ENCODE measurements around the gene MUC13. TPM values are rescaled to one million over a fixed set of nuclear protein-coding genes. Genes with fewer than 3 reads are reported as not detected.
A peak's percentile ranks its signal among the peaks of the same experiment; 100 is the strongest.

MUC13 gene
- total RNA-seq, 2 experiments from 2014 or later = not detected

DNA sequence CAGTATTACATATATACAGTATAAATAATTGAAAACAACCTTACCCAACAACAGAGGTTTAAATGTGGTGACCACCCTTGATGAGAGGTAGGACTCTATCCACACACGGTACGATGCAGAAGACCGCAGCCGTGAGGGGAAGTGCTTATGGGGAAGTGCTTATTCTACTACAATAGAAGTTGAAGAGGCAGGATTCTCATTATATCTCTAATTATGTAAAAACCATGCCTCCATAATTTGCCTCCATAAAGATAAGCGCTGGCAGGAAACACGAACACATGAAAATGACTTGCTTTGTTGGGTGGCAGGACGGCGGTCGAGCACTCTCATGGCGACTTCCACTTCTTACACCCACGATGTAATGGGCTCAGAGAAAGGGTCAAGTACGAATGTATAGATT lies 7.2 kb upstream of the MUC13 start:
- Mint-ChIP-seq H3K36me3 (ENCODE audit: low read depth) (no peaks in the 10 kb centered on the region), H3K4me3 (no peak overlapping the region), H3K4me1 (no peaks in the 10 kb centered on the region), H3K27ac (no peak overlapping the region), H3K27me3 (peaks cover 4% of the 10 kb centered on the region), H3K9me3 (ENCODE audit: low read depth) (no peaks in the 10 kb centered on the region)
- ChIA-PET POLR2A (no interaction called here), CTCF (no interaction called here)
- intact Hi-C loops (cut with DNase I, micrococcal nuclease) = no loop called here
- DNase-seq (no peak), ATAC-seq (no peak)

DNA sequence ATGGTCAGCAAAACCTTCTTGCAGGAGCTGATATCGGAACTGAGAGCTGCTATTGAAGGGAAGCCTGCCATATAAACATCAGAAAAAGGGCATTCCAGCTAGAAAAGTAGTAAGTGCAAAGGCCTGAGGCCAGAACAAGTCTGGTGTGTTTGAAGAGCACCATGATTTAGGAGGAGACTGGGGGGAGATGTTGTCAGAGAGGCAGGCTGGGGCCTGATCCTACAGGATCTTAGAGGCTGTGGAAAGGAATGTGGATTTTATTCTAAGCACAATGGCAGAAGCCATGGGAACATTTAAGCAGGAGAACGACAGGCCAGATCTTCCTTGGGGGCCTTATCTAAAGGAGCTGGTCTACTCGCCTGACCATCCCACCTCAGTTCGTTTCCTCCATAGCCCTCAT lies 5.1 kb upstream of the MUC13 start:
- ATAC-seq (no peak), DNase-seq (no peak)
- ChIA-PET POLR2A (no interaction called here), CTCF (interaction anchor here (0.7 kb wide), 1 partner anchor 263 kb away, joined by 3 read pairs; no protein-coding TSS in a partner anchor)
- H3K4me1 Mint-ChIP-seq = no peaks in the 10 kb centered on the region
- H3K27ac Mint-ChIP-seq = no peak overlapping the region
- H3K36me3 Mint-ChIP-seq (ENCODE audit: low read depth) = no peaks in the 10 kb centered on the region
- intact Hi-C loops (cut with DNase I, micrococcal nuclease) = no loop called here
- no peaks in the 10 kb centered on the region for H3K9me3 Mint-ChIP-seq (ENCODE audit: low read depth)
- H3K4me3 Mint-ChIP-seq = no peak overlapping the region
- H3K27me3 Mint-ChIP-seq = peaks cover 7% of the 10 kb centered on the region

DNA sequence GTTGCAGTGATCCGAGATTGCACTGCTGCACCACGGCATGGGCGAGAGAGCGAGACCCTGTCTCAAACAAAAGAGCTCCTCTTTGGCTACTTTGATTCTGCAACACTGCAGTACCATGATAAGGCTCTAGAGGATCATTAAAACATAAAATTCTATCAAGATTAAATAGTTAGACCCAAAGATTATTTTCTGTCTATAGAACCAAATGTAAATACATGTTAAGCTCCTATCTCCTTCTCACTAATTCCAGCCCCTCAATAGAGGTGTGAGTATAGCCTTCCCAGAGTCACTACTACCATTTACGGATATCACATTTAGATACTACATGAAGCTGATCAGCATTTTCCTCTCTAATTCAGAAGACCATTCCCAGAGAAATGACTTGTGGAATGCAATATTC lies 4.3 kb upstream of the MUC13 start:
- Mint-ChIP-seq H3K36me3 (ENCODE audit: low read depth) (no peaks in the 10 kb centered on the region), H3K9me3 (ENCODE audit: low read depth) (no peaks in the 10 kb centered on the region), H3K27me3 (peaks cover 7% of the 10 kb centered on the region), H3K4me3 (no peak overlapping the region), H3K4me1 (no peaks in the 10 kb centered on the region), H3K27ac (no peak overlapping the region)
- CTCF ChIA-PET = interaction anchor here (1.2 to 2.7 kb wide), 2 partner anchors 10 to 12 kb away, joined by 3 to 9 read pairs; no protein-coding TSS in a partner anchor
- POLR2A ChIA-PET = no interaction called here
- ATAC-seq (no peak), DNase-seq (no peak)
- intact Hi-C loops (cut with DNase I, micrococcal nuclease) = no loop called here

DNA sequence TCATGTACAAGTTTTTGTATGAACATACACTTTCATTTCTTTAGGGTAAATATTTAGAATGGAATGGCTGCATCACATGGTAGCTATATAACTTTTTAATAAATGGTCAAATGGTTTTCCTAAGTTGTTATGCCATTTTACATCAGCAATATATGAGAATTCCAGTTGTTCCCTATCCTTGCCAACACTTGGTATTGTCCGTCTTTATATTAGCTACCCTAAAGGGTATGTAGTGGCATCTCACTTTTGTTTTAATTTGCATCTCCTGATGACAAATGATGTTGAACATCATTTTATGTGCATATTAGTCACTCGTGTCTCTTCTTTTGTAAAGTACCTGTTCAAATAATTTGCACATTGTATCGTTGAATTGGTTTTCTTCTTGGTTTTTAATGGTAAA lies 2.5 kb upstream of the MUC13 start:
- Mint-ChIP-seq H3K36me3 (ENCODE audit: low read depth) (no peaks in the 10 kb centered on the region), H3K4me3 (no peak overlapping the region), H3K27me3 (peaks cover 7% of the 10 kb centered on the region), H3K27ac (no peak overlapping the region), H3K4me1 (no peaks in the 10 kb centered on the region), H3K9me3 (ENCODE audit: low read depth) (no peaks in the 10 kb centered on the region)
- POLR2A ChIA-PET = interaction anchor here (0.7 kb wide), 1 partner anchor 1176 kb away, joined by 3 read pairs; no protein-coding TSS in a partner anchor
- intact Hi-C loops (cut with DNase I, micrococcal nuclease) = no loop called here
- DNase-seq (no peak), ATAC-seq (no peak)
- CTCF ChIA-PET = interaction anchor here (2.7 kb wide), 1 partner anchor 8 kb away, joined by 9 read pairs; no protein-coding TSS in a partner anchor

DNA sequence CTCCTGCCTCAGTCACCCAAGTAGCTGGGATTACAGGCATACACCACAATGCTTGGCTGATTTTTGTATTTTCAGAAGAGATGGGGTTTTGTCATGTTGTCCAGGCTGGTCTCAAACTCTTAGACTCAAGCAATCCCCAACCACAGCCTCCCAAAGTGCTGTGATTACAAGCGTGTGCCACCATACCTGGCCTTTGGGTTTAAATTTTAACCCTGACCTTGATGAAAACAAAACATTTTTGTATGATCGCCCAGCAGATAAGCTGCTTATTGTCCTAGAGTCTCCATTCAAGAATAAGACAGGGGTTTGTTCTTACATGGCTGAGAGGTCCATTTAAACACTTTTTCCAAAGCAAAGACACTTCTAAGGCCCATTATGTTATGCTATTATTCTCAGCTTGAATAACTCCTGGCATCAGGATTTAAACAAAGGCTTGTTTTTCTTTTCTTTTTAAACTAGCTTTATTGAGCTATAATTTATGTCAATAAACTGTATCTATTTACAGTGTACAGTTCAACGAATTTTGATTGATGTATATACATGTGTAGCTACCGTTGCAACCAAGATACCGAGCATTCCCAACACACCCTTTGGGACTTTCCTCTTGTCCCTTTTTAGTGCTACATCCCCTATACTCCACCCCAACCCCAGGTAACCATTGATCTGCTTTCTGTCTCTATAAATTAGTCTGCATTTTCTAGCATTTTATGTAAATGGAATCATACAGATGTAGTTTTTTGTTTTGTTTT lies 1.4 kb upstream of the MUC13 start:
- no peaks in the 10 kb centered on the region for H3K9me3 Mint-ChIP-seq (ENCODE audit: low read depth)
- no peak for ATAC-seq
- intact Hi-C loops (cut with DNase I, micrococcal nuclease) = no loop called here
- H3K4me3 Mint-ChIP-seq = no peak overlapping the region
- no peaks in the 10 kb centered on the region for H3K4me1 Mint-ChIP-seq
- POLR2A ChIA-PET = interaction anchor here (0.7 kb wide), 1 partner anchor 1177 kb away, joined by 3 read pairs; no protein-coding TSS in a partner anchor
- H3K27ac Mint-ChIP-seq = no peak overlapping the region
- CTCF ChIA-PET = interaction anchor here (1.2 to 2.7 kb wide), 2 partner anchors 7 to 35 kb away, joined by 3 to 9 read pairs; no protein-coding TSS in a partner anchor
- peaks cover 7% of the 10 kb centered on the region for H3K27me3 Mint-ChIP-seq
- no peaks in the 10 kb centered on the region for H3K36me3 Mint-ChIP-seq (ENCODE audit: low read depth)
- no peak for DNase-seq

DNA sequence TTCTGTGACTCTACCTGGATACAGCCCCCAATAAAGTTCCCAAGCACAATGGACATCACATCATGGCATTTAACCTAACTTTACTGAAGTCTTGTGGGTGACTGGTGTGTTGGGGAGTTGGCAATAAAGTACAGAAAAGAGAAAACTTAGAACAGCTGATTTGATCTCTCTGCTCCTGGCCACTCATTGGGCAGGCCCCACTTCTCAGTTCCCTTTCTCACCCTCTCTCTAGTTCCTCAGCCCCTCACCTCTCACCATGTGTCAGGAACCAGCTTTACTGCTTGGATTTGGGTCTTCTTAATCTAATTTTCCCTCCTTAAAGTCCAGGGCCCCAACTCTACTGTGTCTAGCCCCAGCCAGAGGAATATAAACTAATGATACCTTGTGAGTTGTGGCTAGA lies 713 bp upstream of the MUC13 start:
- Mint-ChIP-seq H3K27me3 (peaks cover 7% of the 10 kb centered on the region), H3K4me1 (no peaks in the 10 kb centered on the region), H3K36me3 (ENCODE audit: low read depth) (no peaks in the 10 kb centered on the region), H3K4me3 (no peak overlapping the region), H3K27ac (no peak overlapping the region), H3K9me3 (ENCODE audit: low read depth) (no peaks in the 10 kb centered on the region)
- ATAC-seq = no peak
- no peak for DNase-seq
- intact Hi-C loops (cut with DNase I, micrococcal nuclease) = no loop called here
- POLR2A ChIA-PET = no interaction called here
- CTCF ChIA-PET = interaction anchor here (1.4 kb wide), 1 partner anchor 31 kb away, joined by 3 read pairs; no protein-coding TSS in a partner anchor

DNA sequence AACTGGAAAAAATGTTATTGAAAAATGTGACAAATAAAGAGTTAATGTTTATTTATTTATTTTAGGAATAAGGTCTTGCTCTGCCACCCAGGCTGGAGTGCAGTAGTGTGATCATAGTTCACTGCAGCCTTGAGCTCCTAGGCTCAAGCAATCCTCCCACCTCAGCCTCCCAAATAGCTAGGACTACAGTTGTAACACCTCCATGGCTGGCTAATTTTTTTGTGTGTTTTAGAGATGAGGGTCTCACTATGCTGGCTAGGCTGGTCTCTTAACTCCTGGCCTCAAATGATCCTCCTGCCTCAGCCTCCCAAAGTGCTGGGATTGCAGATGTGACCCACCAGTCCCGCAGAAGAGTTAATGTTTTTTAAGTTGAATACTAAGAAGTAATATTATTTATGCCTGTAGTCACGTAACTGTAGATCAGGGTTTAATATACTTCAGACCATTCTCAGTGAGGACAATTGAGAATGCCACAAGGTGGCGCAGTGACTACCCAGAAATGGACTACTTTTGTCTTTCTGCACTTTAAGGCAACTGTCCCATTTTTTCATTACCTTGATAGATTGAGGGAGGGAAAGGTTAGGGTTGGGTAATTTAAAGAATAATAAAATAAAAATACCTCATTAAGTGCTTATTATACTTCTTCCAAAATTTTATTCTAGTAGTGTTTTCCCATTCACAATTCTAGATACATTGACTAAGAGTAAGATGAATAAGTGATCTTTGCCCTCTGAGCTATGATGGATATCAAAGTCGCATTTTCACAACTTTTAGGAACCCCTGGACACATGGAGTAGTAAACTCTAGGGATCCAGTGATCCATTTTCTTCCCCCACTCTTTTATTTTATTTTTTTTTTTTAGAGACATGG lies 6.0 kb downstream of the MUC13 start:
- H3K4me3 Mint-ChIP-seq = no peak overlapping the region
- intact Hi-C loops (cut with DNase I, micrococcal nuclease) = loop anchor here (1.0 to 10.0 kb wide), 5 partner anchors 224 to 657 kb away; no protein-coding TSS in a partner anchor
- H3K4me1 Mint-ChIP-seq = no peaks in the 10 kb centered on the region
- DNase-seq (peak; percentile 79), ATAC-seq (no peak)
- no peaks in the 10 kb centered on the region for H3K9me3 Mint-ChIP-seq (ENCODE audit: low read depth)
- H3K27ac Mint-ChIP-seq = no peak overlapping the region
- ChIA-PET POLR2A (no interaction called here), CTCF (interaction anchor here (0.5 to 1.6 kb wide), 9 partner anchors 9 to 661 kb away, joined by 3 to 9 read pairs (median 3); no protein-coding TSS in a partner anchor)
- no peaks in the 10 kb centered on the region for H3K36me3 Mint-ChIP-seq (ENCODE audit: low read depth)
- H3K27me3 Mint-ChIP-seq = peaks cover 8% of the 10 kb centered on the region

DNA sequence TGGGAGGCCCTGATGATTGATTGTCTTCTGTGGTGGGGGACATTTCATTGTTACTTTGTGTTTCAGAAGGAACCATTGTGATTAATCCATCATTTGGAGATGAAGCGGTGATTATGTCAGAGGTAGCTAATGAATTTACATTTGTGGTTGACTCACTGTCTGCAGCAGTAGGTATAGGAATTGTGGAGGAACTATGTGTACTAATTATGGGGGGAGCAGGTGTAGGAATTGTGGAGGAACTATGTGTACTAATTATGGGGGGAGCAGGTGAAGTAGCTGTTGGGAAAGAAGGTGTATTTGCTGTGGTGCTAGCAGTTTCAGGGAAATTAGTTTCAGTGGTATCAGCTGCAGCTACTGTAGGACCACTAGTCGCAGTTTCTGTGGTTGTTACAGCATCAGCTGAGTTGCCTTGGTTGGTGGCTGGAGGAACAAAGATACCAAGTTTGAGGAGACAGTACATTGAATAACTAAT lies 6.9 kb downstream of the MUC13 start:
- Mint-ChIP-seq H3K4me1 (no peaks in the 10 kb centered on the region), H3K36me3 (ENCODE audit: low read depth) (no peaks in the 10 kb centered on the region), H3K27ac (no peak overlapping the region), H3K4me3 (no peak overlapping the region), H3K9me3 (ENCODE audit: low read depth) (no peaks in the 10 kb centered on the region), H3K27me3 (peaks cover 8% of the 10 kb centered on the region)
- POLR2A ChIA-PET = no interaction called here
- DNase-seq (no peak), ATAC-seq (no peak)
- intact Hi-C loops (cut with DNase I, micrococcal nuclease) = loop anchor here (1.0 to 10.0 kb wide), 5 partner anchors 225 to 658 kb away; no protein-coding TSS in a partner anchor
- CTCF ChIA-PET = interaction anchor here (0.6 to 1.6 kb wide), 10 partner anchors 15 to 1888 kb away, joined by 3 to 5 read pairs (median 3); no protein-coding TSS in a partner anchor

DNA sequence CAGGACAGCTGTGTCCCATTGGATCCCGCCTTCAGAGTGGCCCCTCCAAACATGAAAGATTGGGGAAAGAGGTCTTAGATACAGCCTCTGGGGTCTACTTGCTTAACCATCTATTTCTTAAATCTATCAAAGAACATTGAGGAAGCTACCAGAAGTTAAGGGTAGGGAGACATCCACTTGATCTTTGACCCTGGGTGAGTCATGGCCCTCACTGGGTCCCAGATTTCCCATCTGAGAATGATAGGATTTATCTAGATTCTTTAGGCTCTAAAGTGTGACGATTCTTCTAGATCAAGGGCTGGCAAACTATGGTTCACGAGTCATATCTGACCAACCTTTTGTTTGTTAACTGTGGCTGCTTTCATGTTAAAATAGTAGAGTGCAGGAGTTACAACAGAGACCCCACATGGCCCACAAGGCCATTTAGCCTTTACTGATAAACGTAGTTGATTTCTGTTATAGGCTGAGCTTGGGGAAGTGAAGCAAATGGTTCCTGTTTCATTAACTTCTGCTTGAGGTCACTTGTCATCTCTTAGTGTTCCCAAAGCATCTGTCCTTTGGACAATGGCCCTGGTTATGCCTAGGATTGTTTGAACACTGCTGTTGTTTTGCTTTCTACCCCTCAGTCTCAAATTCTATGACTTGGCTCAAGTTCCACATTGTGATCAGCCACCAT lies 8.0 kb downstream of the MUC13 start:
- CTCF ChIA-PET = interaction anchor here (0.8 to 1.2 kb wide), 2 partner anchors 537 to 660 kb away, joined by 3 read pairs; no protein-coding TSS in a partner anchor
- no peaks in the 10 kb centered on the region for H3K4me1 Mint-ChIP-seq
- H3K27ac Mint-ChIP-seq = no peak overlapping the region
- POLR2A ChIA-PET = no interaction called here
- DNase-seq (no peak), ATAC-seq (no peak)
- H3K9me3 Mint-ChIP-seq (ENCODE audit: low read depth) = no peaks in the 10 kb centered on the region
- H3K4me3 Mint-ChIP-seq = no peak overlapping the region
- H3K36me3 Mint-ChIP-seq (ENCODE audit: low read depth) = no peaks in the 10 kb centered on the region
- H3K27me3 Mint-ChIP-seq = peaks cover 8% of the 10 kb centered on the region
- intact Hi-C loops (cut with DNase I, micrococcal nuclease) = loop anchor here (5.0 to 10.0 kb wide), 2 partner anchors 226 to 658 kb away; no protein-coding TSS in a partner anchor

DNA sequence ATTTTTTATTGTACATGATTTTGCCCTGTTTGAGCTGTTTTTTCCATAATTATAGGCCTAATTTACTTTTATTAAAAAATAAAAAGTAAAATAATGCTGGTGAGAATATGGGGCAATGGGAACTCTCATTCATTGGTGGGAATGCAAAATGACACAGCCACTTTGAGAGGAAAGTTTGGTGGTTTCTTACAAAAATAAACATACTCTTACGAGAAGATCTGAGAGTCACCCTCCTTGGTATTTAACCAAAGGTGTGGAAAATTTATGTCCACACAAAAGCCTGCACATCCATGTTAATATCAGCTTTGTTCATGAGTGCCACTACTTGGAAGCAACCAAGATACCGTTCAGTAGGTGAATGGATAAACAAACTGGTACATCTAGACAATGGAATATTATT lies 9.8 kb downstream of the MUC13 start:
- H3K4me3 Mint-ChIP-seq = no peak overlapping the region
- intact Hi-C loops (cut with DNase I, micrococcal nuclease) = loop anchor here (5.0 to 10.0 kb wide), 2 partner anchors 228 to 660 kb away; no protein-coding TSS in a partner anchor
- DNase-seq (no peak), ATAC-seq (no peak)
- peaks cover 7% of the 10 kb centered on the region for H3K27me3 Mint-ChIP-seq
- H3K36me3 Mint-ChIP-seq (ENCODE audit: low read depth) = no peaks in the 10 kb centered on the region
- POLR2A ChIA-PET = no interaction called here
- H3K4me1 Mint-ChIP-seq = no peaks in the 10 kb centered on the region
- H3K9me3 Mint-ChIP-seq (ENCODE audit: low read depth) = no peaks in the 10 kb centered on the region
- H3K27ac Mint-ChIP-seq = no peak overlapping the region
- CTCF ChIA-PET = interaction anchor here (0.6 to 1.3 kb wide), 3 partner anchors 8 to 138 kb away, joined by 3 to 4 read pairs (median 4); no protein-coding TSS in a partner anchor

DNA sequence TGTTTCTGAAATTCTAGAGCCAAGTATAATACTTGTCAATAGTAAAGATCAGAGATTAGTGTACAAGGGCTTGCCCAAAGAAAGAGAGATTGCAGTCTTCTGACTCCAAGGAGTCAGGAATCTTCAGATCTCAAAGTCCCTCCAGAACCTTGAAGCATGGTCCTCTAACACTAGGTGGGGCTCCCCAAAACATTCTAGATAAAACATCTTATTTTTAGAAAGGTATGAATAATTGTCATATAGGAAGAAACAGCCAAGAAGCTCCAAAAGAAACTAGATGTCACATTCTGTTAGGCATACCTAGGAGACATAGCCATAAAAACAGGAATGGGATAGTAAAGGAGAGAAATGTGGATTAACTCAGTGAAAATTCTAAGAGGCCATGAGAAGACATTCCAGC lies 10.7 kb downstream of the MUC13 start:
- no peak for DNase-seq
- peaks cover 4% of the 10 kb centered on the region for H3K27me3 Mint-ChIP-seq
- no peak for ATAC-seq
- H3K36me3 Mint-ChIP-seq (ENCODE audit: low read depth) = no peaks in the 10 kb centered on the region
- intact Hi-C loops (cut with DNase I, micrococcal nuclease) = loop anchor here in 1 of 2 experiments (10.0 kb wide), 1 partner anchor 661 kb away; no protein-coding TSS in a partner anchor
- ChIA-PET POLR2A (no interaction called here), CTCF (interaction anchor here (0.6 to 1.3 kb wide), 3 partner anchors 9 to 23 kb away, joined by 3 to 4 read pairs (median 4); no protein-coding TSS in a partner anchor)
- no peak overlapping the region for H3K27ac Mint-ChIP-seq
- no peaks in the 10 kb centered on the region for H3K4me1 Mint-ChIP-seq
- H3K9me3 Mint-ChIP-seq (ENCODE audit: low read depth) = no peaks in the 10 kb centered on the region
- no peak overlapping the region for H3K4me3 Mint-ChIP-seq
